Islet of Langerhans (tissue), 1 donor: Measurements from ENCODE around the gene KNSTRN.

ENCODE experiments used
- FAIRE-seq: peaks from one replicate; lab custom pipeline; 2011; peaks lifted over from hg19 to GRCh38; lab: Jason Lieb, UNC

Gene KNSTRN

DNA sequence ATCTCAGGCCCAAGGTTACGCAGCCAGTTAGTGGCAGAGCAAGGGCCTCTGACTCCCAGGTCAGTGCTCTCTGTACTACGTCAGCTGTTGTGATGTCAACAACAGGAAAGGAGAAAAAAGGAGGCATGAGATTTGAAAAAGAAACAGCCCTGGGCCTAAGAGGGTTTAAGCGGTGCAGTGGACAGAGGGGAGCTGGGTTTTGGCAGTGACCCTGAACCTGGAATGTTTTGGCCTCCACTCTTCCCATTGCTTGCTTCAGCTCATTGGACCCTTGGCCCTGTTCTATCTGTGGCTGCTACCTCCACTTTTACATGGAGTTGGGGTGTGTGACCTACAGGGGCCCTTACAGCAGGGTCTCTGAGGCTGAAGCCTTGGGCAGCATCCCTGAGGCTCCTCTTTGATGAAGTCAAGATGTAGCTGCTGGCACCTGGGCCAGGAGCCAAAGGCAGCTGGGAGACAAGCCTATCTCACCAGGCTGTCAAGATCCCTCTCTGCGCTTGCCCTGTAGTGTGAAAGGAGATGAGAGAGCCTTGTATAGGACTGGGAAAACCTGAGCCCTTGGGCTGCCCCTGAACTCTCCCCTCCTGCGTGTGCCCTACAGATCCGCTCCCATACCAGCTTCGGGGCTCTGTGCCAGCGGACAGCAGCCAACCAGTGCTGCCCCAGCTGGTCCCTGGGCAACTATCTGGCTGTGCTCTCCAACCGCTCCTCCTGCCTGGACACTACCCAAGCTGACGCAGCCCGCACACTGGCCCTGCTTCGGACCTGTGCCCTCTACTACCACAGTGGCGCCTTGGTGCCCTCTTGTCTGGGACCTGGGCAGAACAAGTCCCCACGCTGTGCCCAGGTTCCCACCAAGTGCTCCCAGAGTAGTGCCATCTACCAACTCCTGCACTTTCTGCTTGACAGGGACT lies 15.8 kb upstream of the KNSTRN start:
- FAIRE-seq = no peak

DNA sequence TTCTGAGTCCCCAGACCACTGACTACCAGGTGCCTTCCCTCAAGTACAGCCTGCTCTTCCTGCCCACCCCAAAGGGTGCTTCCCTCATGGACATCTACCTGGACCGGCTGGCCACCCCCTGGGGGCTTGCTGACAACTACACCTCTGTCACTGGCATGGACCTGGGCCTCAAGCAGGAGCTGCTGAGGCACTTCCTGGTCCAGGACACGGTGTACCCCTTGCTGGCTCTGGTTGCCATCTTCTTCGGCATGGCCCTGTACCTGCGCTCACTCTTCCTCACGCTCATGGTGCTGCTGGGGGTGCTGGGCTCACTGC lies 15.2 kb upstream of the KNSTRN start:
- FAIRE-seq = no peak

DNA sequence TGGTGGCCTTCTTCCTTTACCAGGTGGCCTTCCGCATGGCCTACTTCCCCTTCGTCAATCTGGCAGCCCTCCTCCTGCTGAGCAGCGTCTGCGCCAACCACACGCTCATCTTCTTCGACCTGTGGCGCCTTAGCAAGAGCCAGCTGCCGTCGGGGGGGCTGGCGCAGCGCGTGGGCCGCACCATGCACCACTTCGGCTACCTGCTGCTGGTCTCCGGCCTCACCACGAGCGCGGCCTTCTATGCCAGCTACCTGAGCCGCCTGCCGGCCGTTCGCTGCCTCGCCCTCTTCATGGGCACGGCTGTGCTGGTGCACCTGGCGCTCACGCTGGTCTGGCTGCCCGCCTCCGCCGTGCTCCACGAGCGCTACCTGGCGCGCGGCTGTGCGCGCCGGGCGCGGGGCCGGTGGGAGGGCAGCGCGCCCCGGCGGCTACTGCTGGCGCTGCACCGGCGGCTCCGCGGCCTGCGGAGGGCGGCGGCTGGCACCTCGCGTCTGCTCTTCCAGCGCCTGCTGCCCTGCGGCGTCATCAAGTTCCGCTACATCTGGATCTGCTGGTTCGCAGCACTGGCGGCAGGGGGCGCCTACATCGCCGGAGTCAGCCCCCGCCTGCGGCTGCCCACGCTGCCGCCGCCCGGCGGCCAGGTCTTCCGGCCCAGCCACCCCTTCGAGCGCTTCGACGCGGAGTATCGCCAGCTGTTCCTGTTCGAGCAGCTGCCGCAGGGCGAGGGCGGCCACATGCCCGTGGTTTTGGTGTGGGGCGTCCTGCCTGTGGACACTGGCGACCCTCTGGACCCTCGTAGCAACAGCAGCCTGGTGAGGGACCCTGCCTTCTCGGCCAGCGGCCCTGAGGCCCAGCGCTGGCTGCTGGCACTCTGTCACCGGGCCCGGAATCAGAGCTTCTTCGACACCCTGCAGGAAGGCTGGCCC lies 14.6 kb upstream of the KNSTRN start:
- FAIRE-seq = no peak

DNA sequence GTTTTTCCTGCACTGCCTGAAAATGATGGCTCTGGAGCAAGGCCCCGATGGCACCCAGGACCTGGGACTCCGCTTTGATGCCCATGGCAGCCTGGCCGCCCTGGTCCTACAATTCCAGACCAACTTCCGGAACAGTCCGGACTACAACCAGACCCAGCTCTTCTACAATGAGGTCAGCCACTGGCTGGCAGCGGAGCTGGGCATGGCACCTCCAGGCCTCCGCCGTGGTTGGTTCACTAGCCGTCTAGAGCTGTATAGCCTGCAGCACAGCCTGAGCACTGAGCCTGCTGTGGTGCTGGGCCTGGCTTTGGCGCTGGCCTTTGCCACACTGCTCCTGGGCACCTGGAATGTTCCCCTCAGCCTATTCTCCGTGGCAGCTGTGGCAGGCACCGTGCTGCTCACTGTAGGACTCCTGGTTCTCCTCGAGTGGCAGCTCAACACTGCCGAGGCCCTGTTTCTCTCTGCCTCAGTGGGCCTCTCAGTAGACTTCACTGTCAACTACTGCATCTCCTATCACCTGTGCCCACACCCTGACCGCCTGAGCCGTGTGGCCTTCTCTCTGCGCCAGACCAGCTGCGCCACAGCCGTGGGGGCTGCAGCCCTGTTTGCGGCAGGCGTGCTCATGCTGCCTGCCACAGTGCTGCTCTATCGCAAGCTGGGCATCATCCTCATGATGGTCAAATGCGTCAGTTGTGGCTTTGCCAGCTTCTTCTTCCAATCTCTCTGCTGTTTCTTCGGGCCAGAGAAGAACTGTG lies 13.6 kb upstream of the KNSTRN start:
- FAIRE-seq = no peak

DNA sequence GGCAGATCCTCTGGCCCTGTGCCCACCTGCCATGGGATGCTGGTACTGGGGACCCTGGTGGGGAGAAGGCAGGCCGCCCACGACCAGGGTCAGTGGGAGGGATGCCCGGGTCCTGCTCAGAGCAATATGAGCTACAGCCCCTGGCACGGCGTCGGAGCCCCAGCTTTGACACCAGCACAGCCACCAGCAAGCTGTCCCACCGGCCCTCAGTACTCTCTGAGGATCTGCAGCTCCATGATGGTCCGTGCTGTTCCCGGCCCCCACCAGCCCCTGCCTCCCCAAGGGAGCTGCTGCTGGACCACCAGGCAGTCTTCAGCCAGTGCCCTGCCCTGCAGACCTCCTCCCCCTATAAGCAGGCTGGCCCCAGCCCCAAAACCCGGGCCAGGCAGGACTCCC lies 13.0 kb upstream of the KNSTRN start:
- no peak for FAIRE-seq

DNA sequence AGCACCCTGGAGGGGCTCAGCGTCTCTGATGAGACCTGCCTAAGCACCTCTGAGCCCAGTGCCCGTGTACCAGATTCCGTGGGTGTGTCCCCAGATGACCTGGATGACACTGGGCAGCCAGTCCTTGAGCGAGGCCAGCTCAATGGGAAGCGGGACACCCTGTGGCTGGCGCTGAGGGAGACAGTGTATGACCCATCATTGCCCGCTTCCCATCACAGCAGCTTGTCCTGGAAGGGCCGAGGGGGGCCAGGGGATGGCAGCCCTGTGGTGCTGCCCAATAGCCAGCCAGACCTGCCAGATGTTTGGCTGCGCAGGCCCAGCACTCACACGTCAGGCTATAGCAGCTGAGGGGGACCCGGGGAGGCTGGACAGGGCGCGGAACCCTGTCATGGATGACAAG lies 12.6 kb upstream of the KNSTRN start:
- FAIRE-seq = no peak

DNA sequence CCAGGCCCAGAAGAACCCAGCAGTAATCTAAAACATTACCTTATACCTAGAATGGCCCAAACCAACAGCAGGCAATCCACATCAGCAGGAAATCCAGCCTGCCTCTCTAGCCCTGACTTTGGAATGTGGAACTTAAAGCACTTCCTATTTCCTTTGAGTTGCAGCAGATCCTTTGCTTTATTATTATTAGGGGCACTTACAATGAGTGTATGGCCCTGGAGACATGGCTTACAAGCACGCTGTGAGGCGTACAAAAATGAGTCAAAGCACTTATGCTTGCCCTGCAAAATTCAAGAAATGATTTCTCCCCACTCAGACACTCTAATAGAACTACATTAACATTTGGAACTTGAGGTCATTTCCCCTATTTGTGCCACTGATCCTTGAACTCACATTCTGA lies 9.5 kb upstream of the KNSTRN start:
- FAIRE-seq = no peak

DNA sequence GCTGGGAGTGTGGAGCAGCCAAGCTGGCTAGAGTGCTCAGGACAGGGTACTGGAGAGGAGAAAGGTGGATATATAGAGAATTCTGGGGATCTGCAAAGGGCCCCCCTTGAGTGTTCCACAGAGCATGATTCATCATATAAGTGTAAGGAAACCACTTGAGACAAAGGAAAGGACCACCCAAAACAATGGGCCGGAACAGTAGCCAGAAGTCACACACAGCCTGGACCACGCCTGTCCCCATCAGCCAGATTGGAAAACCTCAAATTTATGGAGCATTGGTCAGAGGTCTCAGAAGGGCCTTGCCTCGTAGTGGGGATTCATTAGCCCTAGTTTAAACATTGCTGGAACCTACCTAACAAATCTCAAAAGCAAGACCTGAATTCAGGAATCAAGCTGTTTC lies 4.9 kb upstream of the KNSTRN start:
- no peak for FAIRE-seq

DNA sequence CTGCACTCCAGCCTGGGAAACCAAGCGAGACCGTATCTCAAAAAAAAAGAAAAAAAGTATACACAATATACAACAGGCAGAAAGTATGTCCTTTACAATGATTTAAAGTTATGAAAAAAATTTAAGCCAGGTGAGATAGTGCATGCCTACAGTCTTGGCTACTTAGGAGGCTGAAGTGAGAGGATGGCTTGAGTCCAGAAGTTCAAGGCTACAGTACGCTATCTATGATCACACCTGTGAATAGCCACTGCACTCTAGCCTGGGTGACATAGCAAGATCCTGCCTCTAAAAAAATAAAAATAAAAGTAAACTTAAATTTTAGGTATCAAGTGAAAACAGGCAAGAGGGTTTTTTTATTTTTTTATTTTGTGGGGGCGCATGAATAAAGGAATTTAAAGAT lies 3.1 kb upstream of the KNSTRN start:
- FAIRE-seq = no peak

DNA sequence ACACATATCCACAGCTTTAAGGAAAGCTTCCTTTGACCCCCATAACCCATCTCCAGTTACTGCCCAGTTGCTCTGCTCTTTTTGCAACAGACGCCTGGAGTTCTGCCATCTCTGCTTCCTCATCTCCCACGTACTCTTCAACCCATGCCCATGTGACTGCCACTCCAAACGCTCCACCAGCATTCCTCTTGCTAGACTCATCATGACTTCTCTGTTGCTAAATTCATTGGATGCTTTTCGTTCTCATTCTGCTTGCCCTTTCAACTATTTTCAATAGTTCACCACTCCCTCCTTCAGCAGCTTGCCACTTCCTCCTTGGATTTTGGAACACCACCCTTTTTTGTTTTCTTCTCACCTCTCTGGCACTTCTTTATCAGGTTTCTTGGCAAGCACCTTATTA lies 2.7 kb upstream of the KNSTRN start:
- FAIRE-seq = no peak

DNA sequence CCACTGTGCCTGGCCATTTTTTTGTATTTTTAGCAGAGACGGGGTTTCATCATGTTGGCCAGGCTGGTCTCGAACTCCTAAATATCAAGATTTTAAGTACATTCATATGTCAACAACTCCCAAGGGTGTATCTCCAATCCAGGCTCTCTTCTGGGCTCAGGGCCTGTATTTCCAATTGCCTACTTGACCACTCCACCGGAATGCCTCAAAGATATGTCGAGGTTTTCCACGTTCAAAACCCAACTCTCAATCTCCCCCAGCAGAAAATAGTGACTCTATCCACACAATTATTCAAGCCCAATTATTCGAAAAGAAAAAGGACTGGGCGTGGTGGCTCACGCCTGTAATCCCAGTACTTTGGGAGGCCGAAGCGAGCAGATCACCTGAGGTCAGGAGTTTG lies 1.9 kb upstream of the KNSTRN start:
- FAIRE-seq = no peak

DNA sequence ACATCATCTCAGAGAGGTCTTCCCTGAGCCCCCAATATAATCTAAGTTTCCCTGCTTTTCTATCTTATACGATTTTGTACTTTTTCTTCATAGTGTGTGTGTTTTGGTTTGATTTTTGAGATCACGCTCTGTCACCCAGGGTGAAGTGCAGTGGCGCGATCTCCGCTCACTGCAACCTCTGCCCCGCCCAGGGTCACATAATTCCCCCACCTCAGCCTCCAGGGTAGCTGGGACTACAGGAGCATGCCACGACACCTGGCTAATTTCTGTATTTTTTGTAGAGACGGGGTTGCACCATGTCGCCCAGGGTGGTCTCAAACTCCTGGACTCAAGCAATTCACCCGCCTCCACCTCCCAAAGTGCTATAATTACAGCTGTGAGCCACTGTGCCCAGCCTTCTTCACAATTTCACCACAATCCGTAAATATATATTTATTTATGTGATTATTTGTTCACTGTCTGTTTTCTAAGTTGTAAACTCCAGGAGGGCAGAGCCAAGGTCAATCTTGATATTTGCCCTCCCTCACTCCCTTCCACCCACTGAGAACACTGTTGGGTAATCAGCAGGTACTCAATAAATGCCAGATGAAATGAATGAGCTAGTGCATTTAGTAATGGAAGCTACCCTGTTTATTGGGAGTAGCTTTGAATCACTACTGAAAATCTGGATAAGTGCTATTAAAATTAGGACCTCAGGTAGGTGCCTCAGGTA lies 547 bp upstream of the KNSTRN start:
- no peak for FAIRE-seq

DNA sequence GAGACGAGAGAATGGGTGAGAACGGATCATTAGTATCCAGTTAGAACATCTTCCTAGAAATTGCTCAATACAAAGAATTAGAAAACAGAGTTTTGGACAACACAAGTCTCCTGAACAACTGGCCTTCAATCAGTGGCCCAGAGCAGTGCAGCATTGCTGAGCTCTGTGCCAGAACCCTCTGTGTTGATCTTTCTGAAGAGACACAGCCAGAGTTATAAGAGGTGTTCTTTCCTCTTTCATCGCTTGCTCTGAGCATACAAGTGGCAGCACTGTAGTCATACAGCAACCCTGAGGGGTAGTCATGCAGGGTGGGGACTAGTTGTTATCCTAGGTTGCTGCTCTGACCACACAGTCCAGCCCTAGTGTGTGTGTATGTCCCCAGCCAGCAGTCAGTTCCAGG lies 4.0 kb downstream of the KNSTRN start:
- no peak for FAIRE-seq

DNA sequence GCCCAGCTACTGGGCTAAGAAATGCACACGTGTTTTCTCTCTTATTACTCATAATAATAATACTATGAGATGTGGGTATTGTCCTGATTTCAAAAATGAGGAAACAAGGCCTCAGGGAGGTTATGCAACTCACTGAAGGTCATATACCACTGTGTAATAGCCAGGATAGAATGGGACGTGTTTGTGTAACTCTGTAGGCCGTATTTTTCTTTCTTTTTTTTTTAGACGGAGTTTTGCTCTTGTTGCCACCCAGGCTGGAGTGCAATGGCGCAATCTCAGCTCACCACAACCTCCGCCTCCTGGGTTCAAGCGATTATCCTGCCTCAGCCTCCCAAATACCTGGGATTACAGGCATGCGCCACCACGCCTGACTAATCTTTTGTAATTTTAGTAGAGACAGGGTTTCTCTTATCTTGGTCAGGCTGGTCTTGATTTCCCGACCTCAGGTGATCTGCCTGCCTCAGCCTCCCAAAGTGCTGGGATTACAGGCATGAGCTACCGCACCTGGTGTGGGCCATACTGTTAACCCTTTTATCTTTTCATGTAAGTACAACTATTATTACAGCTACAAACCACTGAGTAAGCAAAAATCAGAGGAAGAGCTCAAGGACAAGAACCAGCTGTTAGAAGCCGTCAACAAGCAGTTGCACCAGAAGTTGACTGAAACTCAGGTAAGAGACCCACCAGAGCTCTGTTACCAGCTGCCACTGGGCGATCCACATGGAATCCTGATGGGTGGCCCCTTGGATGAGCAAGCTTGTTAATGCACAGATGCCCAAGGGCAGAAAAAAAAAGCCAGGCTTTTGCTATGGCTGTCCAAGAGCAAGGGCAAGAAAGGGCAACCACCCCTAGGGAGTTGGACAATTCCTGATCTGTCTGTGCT lies 6.7 kb downstream of the KNSTRN start:
- FAIRE-seq = no peak

DNA sequence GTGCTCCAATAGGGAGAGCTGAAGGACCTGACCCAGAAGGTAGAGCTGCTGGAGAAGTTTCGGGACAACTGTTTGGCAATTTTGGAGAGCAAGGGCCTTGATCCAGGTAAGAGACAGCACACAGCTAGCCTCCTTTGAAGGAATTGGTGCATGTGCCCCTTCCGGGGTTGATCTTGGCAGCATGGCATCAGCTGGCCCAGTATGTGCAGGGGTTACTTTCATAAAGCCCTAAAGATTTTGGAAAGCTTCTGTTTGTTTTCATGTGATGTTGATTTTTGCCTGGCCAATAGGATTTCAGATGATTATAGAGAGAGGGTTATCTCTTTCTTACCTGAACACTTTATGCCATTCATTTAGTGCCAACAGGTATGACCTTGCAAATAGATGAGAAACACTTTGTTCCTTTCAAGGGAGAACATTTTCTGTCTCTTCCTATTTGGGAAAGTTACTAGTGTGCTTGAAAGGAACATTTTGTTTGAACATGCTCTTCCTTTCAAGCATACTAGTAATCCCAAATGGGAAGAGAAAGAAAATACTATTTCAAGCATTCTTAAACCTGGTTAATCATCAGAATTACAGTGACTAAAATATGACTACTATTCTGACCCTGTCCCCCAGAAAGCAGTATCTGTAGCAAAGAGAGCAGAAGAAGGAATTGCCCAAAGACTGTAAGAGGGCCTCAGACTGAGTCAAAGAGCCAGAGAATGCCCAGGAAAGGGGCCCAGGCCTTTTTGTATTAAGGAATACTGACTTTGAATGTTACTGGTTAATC lies 7.5 kb downstream of the KNSTRN start:
- FAIRE-seq = no peak

DNA sequence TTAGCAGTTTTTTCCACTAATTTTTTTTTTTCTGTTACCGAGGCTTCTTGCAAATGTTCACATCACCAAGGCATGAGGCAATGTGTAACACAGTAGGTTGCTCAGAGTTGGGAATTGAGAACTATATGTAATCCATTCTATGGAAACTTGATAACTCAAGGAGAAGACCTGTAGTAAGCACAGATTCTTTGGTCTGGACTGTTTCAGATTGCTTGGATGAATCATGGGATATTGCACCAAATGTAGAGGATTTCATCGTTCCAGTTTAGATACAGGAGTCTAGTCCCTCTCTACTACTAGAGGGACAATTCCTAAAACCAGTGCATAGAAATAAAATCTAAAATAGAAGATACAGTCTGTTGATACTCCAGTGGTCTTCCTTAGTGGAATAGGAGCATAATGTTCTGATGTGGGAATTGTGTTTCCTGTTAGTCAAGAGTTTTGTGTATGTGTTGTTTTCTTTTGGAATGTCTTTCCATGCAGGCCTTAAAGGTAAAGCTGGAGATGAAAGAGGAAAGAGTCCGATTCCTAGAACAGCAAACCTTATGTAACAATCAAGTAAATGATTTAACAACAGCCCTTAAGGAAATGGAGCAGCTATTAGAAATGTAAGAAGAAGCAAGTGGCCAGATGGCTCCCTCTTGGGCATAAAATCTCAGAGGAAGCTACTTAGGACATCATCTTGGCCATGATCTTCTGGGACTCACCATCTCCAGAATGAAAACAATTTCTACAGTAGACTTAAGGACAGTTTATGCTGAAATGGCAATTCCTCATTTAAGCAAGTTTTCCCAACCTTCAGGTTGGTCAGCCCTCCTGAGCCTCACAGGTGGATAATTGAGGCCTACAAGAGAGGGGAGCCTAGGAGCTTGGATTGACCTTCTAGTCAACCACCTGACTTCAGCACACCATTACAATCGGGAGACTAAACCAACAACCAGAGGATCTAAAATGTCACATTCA lies 10.7 kb downstream of the KNSTRN start:
- no peak for FAIRE-seq

DNA sequence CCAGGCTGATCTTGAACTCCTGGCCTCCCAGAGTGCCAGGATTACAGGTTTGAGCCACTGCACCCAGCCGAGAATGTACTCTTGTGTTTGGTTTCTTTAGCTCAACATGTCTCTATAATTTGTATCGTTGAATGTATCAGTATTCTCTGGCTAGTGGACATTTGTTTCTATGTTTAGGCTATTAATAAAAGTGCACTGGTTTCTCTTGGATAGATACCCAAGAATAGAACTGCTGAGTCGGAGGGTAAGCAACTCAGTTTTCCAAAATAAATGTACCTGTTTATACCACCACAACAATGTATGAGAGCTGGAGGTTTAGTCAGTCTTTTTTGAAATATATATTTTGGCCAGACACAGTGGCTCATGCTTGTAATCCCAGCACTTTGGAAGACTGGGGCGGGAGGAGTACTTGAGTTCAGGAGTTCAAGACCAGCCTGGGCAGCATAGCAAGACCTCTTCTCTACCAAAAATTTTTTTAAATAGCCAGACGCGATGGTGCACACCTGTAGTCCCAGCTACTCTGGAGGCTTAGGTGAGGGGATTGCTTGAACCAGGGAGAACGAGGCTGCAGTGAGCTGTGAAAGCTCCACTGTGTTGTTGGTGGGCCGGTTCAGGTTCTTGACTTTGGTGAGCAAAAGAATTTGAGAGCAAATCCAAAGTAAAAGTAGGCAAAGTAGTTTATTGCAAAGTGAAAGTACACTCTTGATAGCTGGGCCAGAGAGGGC lies 15.3 kb downstream of the KNSTRN start:
- no peak for FAIRE-seq

DNA sequence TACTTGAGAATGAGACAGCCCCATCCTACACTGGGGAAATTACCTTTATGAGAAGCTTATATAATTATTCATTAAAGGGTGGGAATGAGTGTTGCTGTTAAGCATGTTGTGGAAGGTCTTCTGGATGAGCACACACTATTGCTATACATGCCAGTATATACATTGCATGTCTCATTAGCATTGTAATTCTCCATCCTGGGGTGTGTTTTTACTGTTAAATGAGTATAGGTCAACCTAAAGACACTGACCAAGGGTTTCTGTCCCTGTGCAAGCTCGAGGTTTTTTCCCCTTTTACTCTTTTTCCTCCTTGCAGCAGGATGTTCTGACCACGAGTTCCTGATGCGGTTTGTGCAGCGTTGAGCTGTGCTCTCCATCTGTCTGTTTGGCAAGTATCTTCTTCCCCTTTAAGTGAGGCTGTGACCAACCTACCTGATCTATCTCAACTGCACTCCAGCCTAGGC lies 15.9 kb downstream of the KNSTRN start:
- FAIRE-seq = no peak
